B cell (primary cell): Measurements from ENCODE around the gene GPATCH3. TPM values are rescaled to one million over a fixed set of nuclear protein-coding genes. Genes with fewer than 3 reads are reported as not detected.

Source experiments
- ATAC-seq: fragments of 200-7000 bp; cut with Tn5 transposase; one replicate; pipeline ENCODE4 v1.10.0; 2021; ENCODE audit warnings: low read depth, mild to moderate bottlenecking, moderate number of reproducible peaks, moderate library complexity
- CTCF ChIA-PET: fragments of 350-600 bp; sonication (Branson Sonifier 250); formaldehyde crosslinking; loops from one replicate; lab custom pipeline; 2021; ENCODE audit warnings: antibody characterized with exemption, inconsistent platforms; lab: Charles Lee
- POLR2A ChIA-PET: fragments of 350-600 bp; sonication (Branson Sonifier 250); formaldehyde crosslinking; loops from one replicate; lab custom pipeline; 2021; ENCODE audit warnings: antibody characterized with exemption; lab: Charles Lee
- DNase-seq: peaks from one replicate; pipeline ENCODE4 v3.0.0; 2013
- H2AFZ ChIP-seq: 2 replicates; pipeline ENCODE4 v1.6.1; 2012; ENCODE audit warnings: mild to moderate bottlenecking, low read depth, low read length; ENCODE audit not compliant: insufficient read depth, poor library complexity, severe bottlenecking
- H3K27ac ChIP-seq, 2 donors: 1 replicate in 1 of 2; 2 replicates in 1 of 2; pipeline ENCODE4 v1.5.1; 2012 to 2013; ENCODE audit warnings: low read length in 2 of 2, mild to moderate bottlenecking in 2 of 2, moderate library complexity in 1 of 2
- H3K27me3 ChIP-seq, 4 experiments: fragments of 200-600 bp in 1 of 4; sonication (generic) in 1 of 4; replicated peaks in 1 of 4; 1 replicate in 2 of 4; 2 replicates in 2 of 4; pipeline versions ENCODE4 v1.6.1 to v1.7.0; 2013 to 2016; ENCODE audit warnings: low read length in 3 of 4, mild to moderate bottlenecking in 2 of 4, mixed read lengths in 1 of 4, moderate library complexity in 1 of 4; ENCODE audit not compliant: insufficient read depth in 4 of 4, control insufficient read depth in 3 of 4; ENCODE audit errors: control extremely low read depth in 1 of 4
- H3K36me3 ChIP-seq, 2 experiments: replicated peaks in 1 of 2; 1 replicate in 1 of 2; 2 replicates in 1 of 2; pipeline versions ENCODE4 v1.6.1 to v1.7.1; 2013; ENCODE audit warnings: low read length in 1 of 2; ENCODE audit not compliant: insufficient read depth in 2 of 2, control insufficient read depth in 1 of 2; ENCODE audit errors: control extremely low read depth in 1 of 2, extremely low read depth in 1 of 2
- H3K4me1 ChIP-seq, 2 donors: fragments of 200-600 bp in 1 of 2; sonication (generic) in 1 of 2; 1 replicate in 1 of 2; 2 replicates in 1 of 2; pipeline versions ENCODE4 v1.5.1 to v1.6.1; 2013 to 2017; ENCODE audit warnings: low read length in 2 of 2; ENCODE audit not compliant: control insufficient read depth in 2 of 2, insufficient read depth in 2 of 2
- H3K4me2 ChIP-seq: replicated peaks from 2 replicates; pipeline ENCODE3; 2012; ENCODE audit warnings: mild to moderate bottlenecking, low read depth, low read length; ENCODE audit not compliant: poor library complexity, severe bottlenecking
- H3K4me3 ChIP-seq, 5 experiments: fragments of 200-600 bp in 1 of 5; sonication (generic) in 1 of 5; 1 replicate in 3 of 5; 2 replicates in 2 of 5; pipeline versions ENCODE4 v1.5.1 to v1.7.0; 2011 to 2016; ENCODE audit warnings: low read length in 4 of 5, mild to moderate bottlenecking in 4 of 5, low read depth in 2 of 5, control low read depth in 1 of 5, moderate library complexity in 1 of 5; ENCODE audit not compliant: insufficient read depth in 1 of 5; ENCODE audit errors: control extremely low read depth in 1 of 5, extremely low read depth in 1 of 5
- H3K79me2 ChIP-seq: fragments of 200-600 bp; sonication (generic); one replicate; pipeline ENCODE4 v1.6.0; 2016; ENCODE audit warnings: low read length; ENCODE audit not compliant: control insufficient read depth, insufficient read depth
- H3K9ac ChIP-seq: fragments of 200-600 bp; sonication (generic); 2 replicates; pipeline ENCODE4 v1.6.1; 2017; ENCODE audit warnings: mild to moderate bottlenecking, low read length, moderate library complexity
- H3K9me3 ChIP-seq, 3 donors: one replicate each; pipeline versions ENCODE4 v1.6.1 to v1.7.1; 2013; ENCODE audit warnings: low read length in 2 of 3; ENCODE audit not compliant: control insufficient read depth in 2 of 3, insufficient read depth in 1 of 3; ENCODE audit errors: control extremely low read depth in 1 of 3
- H4K20me1 ChIP-seq: 2 replicates; pipeline ENCODE4 v1.6.0; 2012; ENCODE audit warnings: mild to moderate bottlenecking, low read length; ENCODE audit not compliant: insufficient read depth, control insufficient read depth, poor library complexity, severe bottlenecking
- H3K27ac Mint-ChIP-seq: one replicate; pipeline ENCODE4 v1.8.0; 2021; ENCODE audit warnings: mixed read lengths
- H3K27me3 Mint-ChIP-seq: one replicate; pipeline ENCODE4 v1.8.0; 2021; ENCODE audit warnings: mixed read lengths
- H3K4me1 Mint-ChIP-seq: one replicate; pipeline ENCODE4 v1.8.0; 2021; ENCODE audit warnings: mixed read lengths
- H3K4me3 Mint-ChIP-seq: one replicate; pipeline ENCODE4 v1.8.0; 2021; ENCODE audit warnings: mixed read lengths
- H3K9me3 Mint-ChIP-seq: one replicate; pipeline ENCODE4 v1.8.0; 2022; ENCODE audit warnings: mixed read lengths; ENCODE audit not compliant: insufficient read depth
- CTCF ChIP-seq: fragments of 200-600 bp; IDR thresholded peaks from one replicate; pipeline ENCODE4 v1.8.0; 2022; ENCODE audit warnings: antibody characterized with exemption, mild to moderate bottlenecking
- EZH2 ChIP-seq: IDR thresholded peaks from 2 replicates; pipeline ENCODE4 v1.6.1; 2012; ENCODE audit warnings: borderline replicate concordance, low read depth, mild to moderate bottlenecking, moderate library complexity, low read length; ENCODE audit not compliant: insufficient read depth, poor library complexity, severe bottlenecking
- WGBS: methylation state at CpG from one replicate; pipeline ENCODE4 v1.1.5; 2013; ENCODE audit warnings: missing lambda C conversion rate; ENCODE audit not compliant: insufficient coverage; 5-methylcytosine and 5-hydroxymethylcytosine counted together
- intact Hi-C: fragments of 100-400 bp; cut with micrococcal nuclease; formaldehyde crosslinking; loops from one replicate; pipeline ENCODE4 v1.10.0; 2022
- polyA plus RNA-seq: library from polyadenylated mRNA; depleted of rRNA; stranded (reverse); fragments of >200 nt; gene quantifications from 2 replicates; pipeline ENCODE4 v1.2.3, GENCODE V29; 2012
- total RNA-seq, 2 donors: library from RNA; stranded (reverse); fragments of 120-200 nt in 1 of 2; gene quantifications; 1 replicate in 1 of 2; 2 replicates in 1 of 2; pipeline versions ENCODE4 v1.2.3 to v1.2.4, GENCODE V29; 2013 to 2022

Gene GPATCH3
- total and polyA plus RNA-seq, 2 donors (not counting 1 experiment from before 2014, with no cell fraction given) = 9.2 to 21.9 TPM

- H3K9me3 ChIP-seq = no peaks in the 10 kb centered on the region
- WGBS = 98% methylated on average over 6 of the region's 7 CpGs
- no peak overlapping the region for H3K4me2 ChIP-seq
- Mint-ChIP-seq H3K27ac (no peak overlapping the region), H3K4me1 (peaks cover 8% of the 10 kb centered on the region), H3K9me3 (no peaks in the 10 kb centered on the region), H3K4me3 (no peak overlapping the region), H3K27me3 (no peaks in the 10 kb centered on the region)
- no peak overlapping the region for H3K27ac ChIP-seq
- H3K4me1 ChIP-seq = peaks cover 7 to 13% of the 10 kb centered on the region in 2 donors
- CTCF ChIA-PET = interaction anchor here (0.5 to 2.5 kb wide), 9 partner anchors 8 to 217 kb away, joined by 3 to 17 read pairs (median 4); no protein-coding TSS in a partner anchor
- TF ChIP-seq EZH2 = no peak
- no peak for TF ChIP-seq CTCF
- ATAC-seq (no peak), DNase-seq (no peak)
- no peak overlapping the region for H3K4me3 ChIP-seq
- no peak overlapping the region for H2AFZ ChIP-seq
- H4K20me1 ChIP-seq = no peaks in the 10 kb centered on the region
- intact Hi-C loops = no loop called here
- peaks cover 0 to 7% of the 10 kb centered on the region in 2 experiments for H3K36me3 ChIP-seq
- no peak overlapping the region for H3K9ac ChIP-seq
- H3K79me2 ChIP-seq = no peaks in the 10 kb centered on the region
- H3K27me3 ChIP-seq = no peaks in the 10 kb centered on the region
- POLR2A ChIA-PET = no interaction called here
Measured at GRCh38 chr1:26858891-26859640, 41.2 kb downstream of the GPATCH3 start.

- Histone ChIP-seq H4K20me1 (no peaks in the 10 kb centered on the region), H3K9ac (no peak overlapping the region), H3K27ac (no peak overlapping the region), H3K4me2 (no peak overlapping the region), H3K9me3 (no peaks in the 10 kb centered on the region), H3K79me2 (no peaks in the 10 kb centered on the region), H3K4me3 (no peak overlapping the region), H3K36me3 (peaks cover 0 to 15% of the 10 kb centered on the region in 2 experiments), H3K27me3 (no peaks in the 10 kb centered on the region), H3K4me1 (peaks cover 0 to 4% of the 10 kb centered on the region in 2 donors), H2AFZ (no peak overlapping the region)
- no peaks in the 10 kb centered on the region for H3K27me3 Mint-ChIP-seq
- DNase-seq = no peak
- no peak for ATAC-seq
- H3K4me1 Mint-ChIP-seq = peaks cover 2% of the 10 kb centered on the region
- CTCF ChIA-PET = interaction anchor here (0.6 to 2.5 kb wide), 6 partner anchors 9 to 33 kb away, joined by 3 to 17 read pairs (median 4); no protein-coding TSS in a partner anchor
- no peak for TF ChIP-seq EZH2
- no peak for TF ChIP-seq CTCF
- no peaks in the 10 kb centered on the region for H3K9me3 Mint-ChIP-seq
- POLR2A ChIA-PET = no interaction called here
- H3K4me3 Mint-ChIP-seq = no peak overlapping the region
- WGBS = 100% methylated on average over 3 of the region's 4 CpGs
- intact Hi-C loops = no loop called here
- no peak overlapping the region for H3K27ac Mint-ChIP-seq
Measured at GRCh38 chr1:26858160-26858559, 42.1 kb downstream of the GPATCH3 start.
